Skin epidermis (tissue), 12 donors: ENCODE data around the gene OR2H1.

Experiments
- H3K27ac ChIP-seq, 21 experiments: fragments of 200-600 bp; sonication (generic) in 11 of 21; one replicate each; pipeline ENCODE4 v1.5.0; 2020; ENCODE audit warnings: mild to moderate bottlenecking in 3 of 21, inconsistent platforms in 2 of 21, moderate library complexity in 2 of 21
- H3K4me3 ChIP-seq, 7 experiments: fragments of 200-600 bp; sonication (generic) in 2 of 7; one replicate each; pipeline ENCODE4 v1.5.0; 2020; ENCODE audit warnings: inconsistent platforms in 2 of 7, mild to moderate bottlenecking in 2 of 7, moderate library complexity in 1 of 7

Gene OR2H1

DNA sequence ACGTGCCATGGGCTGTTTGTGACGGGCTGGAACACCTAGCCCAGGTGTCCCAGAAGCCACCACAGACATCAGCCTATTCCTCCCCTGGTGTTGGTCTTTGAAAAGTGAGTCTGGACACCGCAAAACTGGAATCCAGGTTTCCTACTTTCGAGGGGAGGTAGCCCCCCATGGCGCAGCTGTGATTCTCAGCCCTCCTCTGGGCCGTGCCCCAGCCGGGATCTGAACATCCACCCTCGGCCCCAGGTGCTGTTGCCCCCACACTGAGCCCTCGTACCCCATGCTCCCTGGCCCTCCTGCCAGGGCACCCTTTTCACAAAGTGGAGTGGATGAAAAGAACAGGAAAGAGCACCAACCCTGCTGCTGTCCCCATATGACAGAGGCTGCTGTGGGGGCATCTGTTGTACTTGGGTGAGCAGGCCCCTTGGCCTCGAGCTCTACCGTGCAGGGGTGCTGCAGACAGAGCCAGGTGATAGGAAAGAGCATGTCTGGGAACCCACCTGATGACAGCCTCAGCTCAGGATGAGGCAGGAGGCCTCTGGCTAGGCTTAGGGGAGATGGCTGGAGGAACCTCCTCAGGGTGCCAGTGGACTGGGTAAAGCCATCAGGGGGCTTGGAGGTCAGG lies 49.6 kb downstream of the OR2H1 start:
- no peak overlapping the region for H3K27ac ChIP-seq
- H3K4me3 ChIP-seq, result no peak overlapping the region

- Histone ChIP-seq H3K27ac (no peak overlapping the region), H3K4me3 (no peak overlapping the region)
Measured at GRCh38 chr6:29507319-29507718, 50.4 kb downstream of the OR2H1 start.

- Histone ChIP-seq H3K27ac (no peak overlapping the region), H3K4me3 (no peak overlapping the region)
Measured at GRCh38 chr6:29509239-29509638, 52.3 kb downstream of the OR2H1 start.

DNA sequence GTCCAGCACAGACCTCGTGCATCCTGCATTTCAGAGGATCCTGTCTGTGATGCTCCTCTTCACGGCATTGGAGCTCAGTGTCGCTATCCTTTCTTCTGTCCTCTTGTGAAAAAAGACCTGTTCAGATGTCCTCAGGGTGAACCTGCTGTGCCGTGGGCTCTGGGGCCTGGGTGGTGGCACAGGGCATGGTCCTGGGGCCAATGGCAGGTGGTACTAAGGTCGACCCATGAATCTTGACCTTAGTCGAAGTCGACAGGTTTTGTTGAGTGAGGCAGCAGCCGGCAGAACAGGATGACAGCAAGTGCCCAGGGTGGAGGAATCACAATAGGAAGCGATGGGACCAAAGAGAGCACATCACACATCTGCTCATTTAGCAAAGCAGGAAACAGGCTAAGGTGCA lies 52.8 kb downstream of the OR2H1 start:
- H3K4me3 ChIP-seq, result no peak overlapping the region
- H3K27ac ChIP-seq, result no peak overlapping the region

- H3K4me3 ChIP-seq, result no peak overlapping the region
Measured at GRCh38 chr6:29510202-29510601, 53.2 kb downstream of the OR2H1 start.

DNA sequence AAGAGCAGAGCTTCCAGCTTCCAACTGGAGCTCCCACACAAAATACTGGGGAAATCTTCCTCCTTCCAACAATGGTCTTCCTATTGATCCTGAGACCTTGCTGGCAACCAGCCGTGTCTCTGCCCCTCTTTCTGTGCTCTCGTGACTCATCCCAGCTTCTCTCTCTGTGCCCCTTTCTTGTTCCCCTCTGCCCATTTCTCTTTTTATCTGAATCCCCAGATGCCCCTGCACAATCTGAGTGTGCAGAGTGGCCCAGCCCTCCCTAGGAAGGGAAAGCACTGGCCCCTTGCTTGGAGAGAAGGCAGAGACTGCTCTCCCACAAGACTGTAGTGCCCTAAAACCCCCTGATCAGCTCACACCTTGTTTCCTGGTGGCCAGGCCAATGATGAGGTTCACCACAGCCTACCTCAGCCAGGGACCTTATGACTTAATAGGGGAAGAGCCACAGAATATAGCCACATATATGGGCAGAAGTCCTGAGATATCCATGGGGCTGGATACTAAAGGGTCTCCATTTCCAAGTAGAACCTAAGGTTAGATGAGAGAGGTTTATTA lies 53.9 kb downstream of the OR2H1 start:
- no peak overlapping the region for H3K4me3 ChIP-seq
- H3K27ac ChIP-seq, result no peak overlapping the region

More at GRCh38 chr6:29510202-29510601, 53.2 kb downstream of the OR2H1 start:
- no peak overlapping the region for H3K27ac ChIP-seq
